Psoas muscle (tissue), 8 donors: Measurements from ENCODE around the gene FXYD4. TPM values are rescaled to one million over a fixed set of nuclear protein-coding genes. Genes with fewer than 3 reads are reported as not detected.
A peak's percentile ranks its signal among the peaks of the same experiment; 100 is the strongest.

Source experiments
- ATAC-seq, 4 donors: fragments of 200-7000 bp; cut with Tn5 transposase; one replicate each; pipeline ENCODE4 v1.9.1; 2020; ENCODE audit warnings: moderate library complexity in 3 of 4, mild to moderate bottlenecking in 2 of 4
- DNase-seq, 2 donors: peaks; one replicate each; pipeline ENCODE4 v3.0.0-alpha.2; 2020
- H3K27ac ChIP-seq: fragments of 200-600 bp; one replicate; pipeline ENCODE4 v1.8.0; 2022
- H3K27me3 ChIP-seq, 3 donors: fragments of 200-600 bp in 1 of 3; one replicate each; pipeline versions ENCODE4 v1.6.1 to v1.8.0; 2013 to 2022; ENCODE audit warnings: low read length in 2 of 3, mild to moderate bottlenecking in 2 of 3, moderate library complexity in 1 of 3; ENCODE audit not compliant: insufficient read depth in 3 of 3
- H3K36me3 ChIP-seq, 2 donors: fragments of 200-600 bp in 1 of 2; one replicate each; pipeline versions ENCODE4 v1.6.1 to v1.8.0; 2013 to 2022; ENCODE audit warnings: low read depth in 1 of 2, mild to moderate bottlenecking in 1 of 2, moderate library complexity in 1 of 2; ENCODE audit not compliant: insufficient read depth in 1 of 2
- H3K4me1 ChIP-seq: fragments of 200-600 bp; one replicate; pipeline ENCODE4 v1.8.0; 2022
- H3K4me3 ChIP-seq: fragments of 200-600 bp; one replicate; pipeline ENCODE4 v1.8.0; 2022; ENCODE audit warnings: mild to moderate bottlenecking
- H3K9me3 ChIP-seq: fragments of 200-600 bp; one replicate; pipeline ENCODE4 v1.8.0; 2022
- WGBS, 3 donors: extraction: QIAGEN DNeasy Blood & Tissue Kit; methylation state at CpG; one replicate each; pipeline versions ENCODE4 v1.1.6 to v1.1.7; 2013; 5-methylcytosine and 5-hydroxymethylcytosine counted together
- intact Hi-C, 2 donors: fragments of 100-400 bp; cut with DNase I; formaldehyde crosslinking; loops; one replicate each; pipeline versions ENCODE4 v1.11.0 to v1.14.2; 2022
- polyA plus RNA-seq, 3 donors: library from polyadenylated mRNA; stranded (reverse); fragments of 200-250 nt; gene quantifications; one replicate each; pipeline ENCODE4 v1.2.3, GENCODE V29; 2013
- total RNA-seq, 4 donors: library from RNA; stranded (reverse); fragmentation: NEBNext Ultra II Directional in 2 of 4; extraction: Animal tissue kit (Norgen Biotek cat#: 25700) in 2 of 4; gene quantifications; one replicate each; pipeline versions ENCODE4 v1.2.1 to v1.2.4, GENCODE V29; 2021 to 2023
- TF ChIP-seq, protein P1 (sequence below): fragments of 200-600 bp; IDR thresholded peaks from one replicate; pipeline ENCODE4 v1.8.0; 2022; ENCODE audit warnings: antibody characterized with exemption
- donor health status: healthy with polysubstance abuse.
- donor health status: DM: no; HTN: no; CAD: no; lungs with moderate emphysema.
- donor health status: Bipolar disorder and iron deficiency.
- donor health status: healthy.
- donor health status: DM: yes; HTN: yes; CAD: no.
- donor health status: DM: no; HTN: no; CAD: no.
- donor health status: DM: no; HTN: no; CAD: no.
- donor health status: DM: yes; HTN: yes; CAD: no.

Gene FXYD4
- total and polyA plus RNA-seq, 7 donors = 0.18 to 3.0 (median 0.74) TPM; not detected in 4

DNA sequence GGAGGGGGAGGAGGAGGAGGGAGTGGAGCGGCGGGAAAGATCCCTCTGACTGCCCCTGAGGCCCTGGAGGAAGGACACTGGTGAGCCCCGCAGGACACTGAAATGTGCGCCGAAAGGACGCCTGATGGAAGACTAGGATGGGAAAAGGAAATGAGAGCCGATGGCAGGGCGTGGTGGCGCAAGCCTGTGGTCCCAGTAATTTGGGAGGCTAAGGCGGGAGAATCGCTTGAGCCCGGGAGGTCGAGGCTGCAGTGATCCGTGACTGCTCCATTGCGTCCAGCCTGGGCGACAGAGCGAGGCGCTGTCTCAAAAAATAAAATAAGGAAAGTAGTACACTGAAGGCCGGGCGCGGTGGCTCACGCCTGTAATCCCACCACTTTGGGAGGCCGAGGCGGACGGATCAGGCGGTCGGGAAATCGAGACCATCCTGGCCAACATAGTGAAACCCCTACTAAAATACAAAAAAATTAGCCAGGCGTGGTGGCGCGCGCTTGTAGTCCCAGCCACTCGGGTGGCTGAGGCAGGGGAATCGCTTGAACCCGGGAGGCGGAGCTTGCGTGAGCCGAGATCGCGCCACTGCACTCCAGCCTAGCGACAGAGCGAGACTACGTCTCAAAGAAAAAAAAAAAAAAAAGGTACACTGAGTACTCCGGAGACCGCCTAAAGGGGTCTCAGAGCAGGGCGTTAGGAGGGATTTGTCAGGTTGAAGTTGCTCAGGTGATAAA, 38.1 kb downstream of the FXYD4 start:
- Histone ChIP-seq H3K36me3 (no peaks in the 10 kb centered on the region), H3K27ac (peak overlapping the region; percentile 99), H3K4me1 (peaks cover 20% of the 10 kb centered on the region), H3K4me3 (peak overlapping the region; percentile 86), H3K9me3 (no peaks in the 10 kb centered on the region), H3K27me3 (no peaks in the 10 kb centered on the region)
- TF ChIP-seq, protein P1, sequence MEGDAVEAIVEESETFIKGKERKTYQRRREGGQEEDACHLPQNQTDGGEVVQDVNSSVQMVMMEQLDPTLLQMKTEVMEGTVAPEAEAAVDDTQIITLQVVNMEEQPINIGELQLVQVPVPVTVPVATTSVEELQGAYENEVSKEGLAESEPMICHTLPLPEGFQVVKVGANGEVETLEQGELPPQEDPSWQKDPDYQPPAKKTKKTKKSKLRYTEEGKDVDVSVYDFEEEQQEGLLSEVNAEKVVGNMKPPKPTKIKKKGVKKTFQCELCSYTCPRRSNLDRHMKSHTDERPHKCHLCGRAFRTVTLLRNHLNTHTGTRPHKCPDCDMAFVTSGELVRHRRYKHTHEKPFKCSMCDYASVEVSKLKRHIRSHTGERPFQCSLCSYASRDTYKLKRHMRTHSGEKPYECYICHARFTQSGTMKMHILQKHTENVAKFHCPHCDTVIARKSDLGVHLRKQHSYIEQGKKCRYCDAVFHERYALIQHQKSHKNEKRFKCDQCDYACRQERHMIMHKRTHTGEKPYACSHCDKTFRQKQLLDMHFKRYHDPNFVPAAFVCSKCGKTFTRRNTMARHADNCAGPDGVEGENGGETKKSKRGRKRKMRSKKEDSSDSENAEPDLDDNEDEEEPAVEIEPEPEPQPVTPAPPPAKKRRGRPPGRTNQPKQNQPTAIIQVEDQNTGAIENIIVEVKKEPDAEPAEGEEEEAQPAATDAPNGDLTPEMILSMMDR = no peak
- DNase-seq (peak; percentile 58 to 62), ATAC-seq (peak in 1 of 4 donors; percentile 4)
- WGBS, 3 donors = 6 to 9% (median 7%) methylated on average over 45 to 46 of the region's 46 CpGs
- intact Hi-C loops = no loop called here

- ATAC-seq (no peak), DNase-seq (no peak)
- intact Hi-C loops = no loop called here
- no peaks in the 10 kb centered on the region for H3K27me3 ChIP-seq
- H3K36me3 ChIP-seq = no peaks in the 10 kb centered on the region
- TF ChIP-seq, protein P1 = no peak
- no peak overlapping the region for H3K27ac ChIP-seq
- H3K9me3 ChIP-seq = no peaks in the 10 kb centered on the region
- 80 to 90% (median 88%) methylated on average over 14 of the region's 14 CpGs for WGBS, 3 donors
- H3K4me3 ChIP-seq = no peak overlapping the region
- peaks cover 12% of the 10 kb centered on the region for H3K4me1 ChIP-seq
These were observed 38.9 kb downstream of the FXYD4 start for GRCh38 chr10:43410345-43410744.

GRCh38 chr10:43411536-43411935, 40.1 kb downstream of the FXYD4 start:
- Histone ChIP-seq H3K4me1 (peaks cover 2% of the 10 kb centered on the region), H3K27me3 (no peaks in the 10 kb centered on the region), H3K27ac (no peak overlapping the region), H3K36me3 (no peaks in the 10 kb centered on the region), H3K9me3 (no peaks in the 10 kb centered on the region), H3K4me3 (no peak overlapping the region)
- TF ChIP-seq, protein P1 = no peak
- DNase-seq = no peak
- 71 to 85% (median 76%) methylated on average over 2 of the region's 2 CpGs for WGBS, 3 donors
- intact Hi-C loops = no loop called here
- ATAC-seq = no peak

DNA sequence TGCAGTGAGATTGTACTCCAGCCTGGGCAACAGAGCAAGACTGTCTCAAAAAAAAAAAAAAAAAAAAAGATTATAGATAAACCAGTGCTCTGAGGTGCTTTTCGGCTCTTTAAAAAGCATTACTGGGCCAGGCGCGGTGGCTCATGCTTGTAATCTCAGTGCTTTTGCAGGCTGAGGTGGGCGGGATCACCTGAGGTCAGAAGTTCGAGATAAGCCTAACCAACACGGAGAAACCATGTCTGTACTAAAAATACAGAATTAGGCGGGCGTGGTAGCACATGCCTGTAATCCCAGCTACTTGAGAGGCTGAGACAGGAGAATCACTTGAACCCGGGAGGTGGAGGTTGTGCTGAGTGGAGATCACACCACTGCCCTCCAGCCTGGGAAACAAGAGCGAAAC, 44.1 kb downstream of the FXYD4 start:
- H3K27me3 ChIP-seq = no peaks in the 10 kb centered on the region
- no peaks in the 10 kb centered on the region for H3K4me1 ChIP-seq
- no peaks in the 10 kb centered on the region for H3K9me3 ChIP-seq
- no peak overlapping the region for H3K27ac ChIP-seq
- TF ChIP-seq, protein P1 = no peak
- H3K4me3 ChIP-seq = no peak overlapping the region
- intact Hi-C loops = no loop called here
- ATAC-seq (no peak), DNase-seq (no peak)
- H3K36me3 ChIP-seq = no peaks in the 10 kb centered on the region
- 90 to 92% (median 92%) methylated on average over 10 of the region's 10 CpGs for WGBS, 3 donors
